HG02870 (cell line): ENCODE data around the gene SPECC1L.

Source experiments
- ATAC-seq: cut with Tn5 transposase; IDR thresholded peaks from one replicate; pipeline ENCODE4 v1.9.1; 2021; ENCODE audit warnings: mild to moderate bottlenecking, moderate library complexity; ENCODE audit not compliant: unreplicated experiment

Gene SPECC1L

DNA sequence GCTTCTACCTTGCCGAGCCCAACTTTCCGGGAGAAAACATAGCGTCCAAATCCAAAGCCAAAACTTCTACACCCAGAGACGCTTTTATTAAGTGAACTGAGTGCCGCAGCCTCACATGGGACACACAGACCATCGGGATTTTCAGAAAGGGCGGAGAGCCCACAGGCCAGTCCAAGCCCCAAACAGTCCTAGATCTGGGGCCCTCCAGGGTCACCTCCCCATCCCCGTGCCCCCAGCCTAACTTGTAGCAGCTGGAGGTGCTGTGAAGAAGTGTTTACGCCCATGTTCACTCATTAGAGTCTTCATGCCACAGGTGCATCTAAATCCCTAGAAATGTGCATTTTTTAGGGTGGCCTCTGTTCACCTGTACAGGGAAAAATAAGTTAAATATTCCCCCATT lies 142.6 kb downstream of the SPECC1L start:
- ATAC-seq = no peak

- ATAC-seq = no peak
Measured at GRCh38 chr22:24413736-24414385, 143.2 kb downstream of the SPECC1L start.

GRCh38 chr22:24414523-24414922 lies 143.9 kb downstream of the SPECC1L start:
- ATAC-seq = no peak

- ATAC-seq = no peak
Measured at GRCh38 chr22:24414984-24415945, 144.6 kb downstream of the SPECC1L start.

DNA sequence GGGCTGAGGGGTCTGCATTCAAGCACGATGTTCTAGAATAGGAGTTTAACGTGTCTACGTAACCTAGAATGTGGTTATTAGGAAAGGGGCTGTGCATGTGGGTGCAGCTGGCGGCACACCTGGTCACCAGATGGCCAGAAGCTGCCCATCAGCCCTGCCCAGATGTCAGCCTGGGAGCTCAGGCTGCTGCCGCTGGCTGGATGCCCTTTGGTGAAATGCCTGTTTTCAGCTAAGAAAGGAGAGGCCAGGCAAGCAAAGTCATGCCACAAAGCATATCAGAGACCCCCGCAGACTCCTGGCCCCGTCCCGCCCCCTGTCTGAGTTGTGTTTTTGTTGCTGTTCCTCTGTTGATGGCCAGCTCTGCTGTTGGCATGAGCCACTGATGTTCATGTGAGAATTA lies 145.5 kb downstream of the SPECC1L start:
- no peak for ATAC-seq

GRCh38 chr22:24416611-24417010 lies 146.0 kb downstream of the SPECC1L start:
- ATAC-seq = no peak

DNA sequence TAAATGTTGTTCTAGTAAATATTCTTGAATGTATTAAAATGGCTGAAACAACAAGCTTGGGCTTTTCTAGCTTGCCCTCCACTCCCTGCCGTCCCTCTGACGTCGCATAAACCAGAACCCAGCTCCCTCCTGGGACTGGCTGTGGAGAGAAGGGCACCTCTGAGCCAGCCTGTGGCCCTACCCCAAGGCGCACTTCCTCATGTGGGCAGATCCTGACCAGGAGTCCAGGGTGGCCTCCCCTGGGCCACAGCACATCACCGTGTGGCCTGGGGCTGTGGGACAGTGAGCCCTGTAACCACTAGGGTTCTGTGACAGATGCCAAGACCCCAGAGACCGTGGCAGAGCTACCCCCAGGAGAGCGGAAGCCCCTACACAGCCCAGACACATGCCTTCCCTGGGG lies 146.6 kb downstream of the SPECC1L start:
- ATAC-seq = no peak

GRCh38 chr22:24417901-24418641 lies 147.4 kb downstream of the SPECC1L start:
- ATAC-seq = no peak

- ATAC-seq = no peak
Measured at GRCh38 chr22:24418786-24419474, 148.3 kb downstream of the SPECC1L start.

DNA sequence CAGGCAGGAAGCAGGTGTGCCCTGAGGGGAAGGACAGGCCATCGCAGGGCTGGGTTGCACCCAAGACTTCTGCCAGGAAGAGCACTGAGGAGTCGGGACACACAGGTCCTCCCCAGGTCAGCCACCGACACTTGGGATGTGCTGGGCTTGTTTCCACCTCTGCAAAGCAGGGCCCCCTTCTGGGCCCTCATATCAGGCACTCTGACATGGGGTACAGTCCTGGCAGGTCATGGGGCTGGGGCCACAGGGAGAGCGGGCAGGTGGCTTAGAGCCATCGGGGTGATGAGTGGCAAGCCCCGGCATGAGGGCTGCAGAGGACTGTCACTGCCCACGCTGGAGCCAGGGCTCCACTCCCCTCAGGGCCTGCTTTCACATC lies 148.8 kb downstream of the SPECC1L start:
- ATAC-seq = no peak

- no peak for ATAC-seq
Measured at GRCh38 chr22:24420072-24420976, 149.7 kb downstream of the SPECC1L start.

DNA sequence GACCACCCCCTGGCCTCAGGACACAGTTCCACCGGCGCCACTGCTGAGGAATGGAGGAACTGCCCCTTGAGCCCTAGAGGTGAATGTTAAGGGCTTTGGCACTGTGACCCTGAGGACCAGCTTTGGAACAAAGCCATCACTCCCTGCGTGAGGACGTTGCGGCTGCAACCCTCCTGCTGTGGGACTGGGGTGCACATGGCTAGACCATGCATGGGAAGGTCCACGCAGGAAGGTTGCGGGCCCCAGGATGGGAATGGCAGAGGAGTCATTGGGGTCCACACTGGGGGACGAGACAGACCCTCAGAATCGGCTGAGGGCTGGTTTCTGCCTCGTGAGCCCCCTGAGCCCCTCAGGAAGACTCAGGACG lies 150.3 kb downstream of the SPECC1L start:
- no peak for ATAC-seq

- no peak for ATAC-seq
Measured at GRCh38 chr22:24421428-24421931, 150.8 kb downstream of the SPECC1L start.

- ATAC-seq = no peak
Measured at GRCh38 chr22:24422102-24422665, 151.6 kb downstream of the SPECC1L start.

DNA sequence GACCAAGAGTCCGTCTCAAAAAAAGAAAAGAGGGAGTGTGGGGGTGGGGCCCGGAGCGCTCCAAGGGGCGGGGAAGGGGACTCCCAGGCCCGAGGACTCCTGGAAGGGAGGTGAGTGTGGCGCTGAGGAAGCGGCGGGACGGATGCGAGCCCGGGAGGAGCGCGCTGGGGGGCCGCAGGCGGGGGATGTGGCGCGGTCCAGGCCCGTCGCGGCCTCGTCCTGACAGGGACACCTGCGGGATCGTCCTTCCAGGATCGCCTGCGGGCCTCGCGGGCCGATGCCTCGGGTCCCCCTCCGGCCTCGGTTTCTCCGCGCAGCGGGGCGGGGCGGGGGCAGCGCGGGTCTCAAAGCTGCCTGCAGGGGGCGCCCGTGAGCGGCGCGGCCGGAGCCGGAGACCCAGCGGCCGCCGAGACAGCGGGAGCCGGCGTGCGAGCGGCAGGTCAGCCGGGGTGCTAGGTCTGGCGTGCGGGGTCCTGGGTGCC lies 152.9 kb downstream of the SPECC1L start:
- no peak for ATAC-seq

GRCh38 chr22:24424001-24424900 lies 153.6 kb downstream of the SPECC1L start:
- ATAC-seq = no peak

GRCh38 chr22:24424901-24425775 lies 154.5 kb downstream of the SPECC1L start:
- ATAC-seq = no peak
